Measurements from ENCODE around the gene FCAMR. TPM values are rescaled to one million over a fixed set of nuclear protein-coding genes. Genes with fewer than 3 reads are reported as not detected.

The FCAMR gene
- total and polyA plus RNA-seq, 2 donors (not counting 1 experiment from before 2014, with no cell fraction given), result not detected

DNA sequence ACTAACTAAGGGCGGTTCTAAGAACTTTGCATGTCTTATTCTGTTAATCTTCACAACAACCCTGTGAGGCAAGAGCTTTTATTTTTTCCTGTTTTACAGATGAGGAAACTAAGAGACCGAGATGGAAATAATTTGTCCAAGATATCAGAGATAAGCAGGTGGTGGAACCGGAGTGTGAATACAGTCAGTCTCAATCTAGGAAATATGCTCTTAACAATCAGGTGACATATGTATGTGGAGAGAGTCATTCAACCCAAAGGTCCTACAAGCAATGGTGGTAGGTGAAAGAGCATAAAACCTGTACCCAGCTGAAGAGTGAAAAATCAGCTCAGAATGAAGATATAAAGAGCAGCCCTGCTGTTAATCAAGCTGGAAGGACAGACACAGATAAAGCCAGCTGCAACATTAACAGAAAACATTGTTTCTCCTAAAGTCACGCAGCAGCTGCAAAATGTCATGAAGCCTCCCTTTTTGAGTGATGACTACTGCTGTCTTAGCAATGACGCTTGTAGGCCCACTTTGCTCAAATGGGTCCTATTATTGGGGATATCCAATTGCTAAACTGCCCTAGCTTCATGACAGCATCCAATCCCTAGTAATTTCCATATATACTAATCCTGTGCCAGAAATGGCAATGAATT, 30.5 kb upstream of the FCAMR start:
- no peaks in the 10 kb centered on the region for H3K9me3 Mint-ChIP-seq (ENCODE audit: insufficient read depth)
- CTCF ChIA-PET, result interaction anchor here (1.3 to 5.1 kb wide), 3 partner anchors 12 to 25 kb away, joined by 3 to 21 read pairs (median 10); no protein-coding TSS in a partner anchor
- no peak for TF ChIP-seq EZH2 (IDR thresholded peaks at IDR 0.05; ENCODE audit: borderline replicate concordance, insufficient read depth, low read depth, low read length, poor library complexity, severe bottlenecking)
- TF ChIP-seq, protein P1, sequence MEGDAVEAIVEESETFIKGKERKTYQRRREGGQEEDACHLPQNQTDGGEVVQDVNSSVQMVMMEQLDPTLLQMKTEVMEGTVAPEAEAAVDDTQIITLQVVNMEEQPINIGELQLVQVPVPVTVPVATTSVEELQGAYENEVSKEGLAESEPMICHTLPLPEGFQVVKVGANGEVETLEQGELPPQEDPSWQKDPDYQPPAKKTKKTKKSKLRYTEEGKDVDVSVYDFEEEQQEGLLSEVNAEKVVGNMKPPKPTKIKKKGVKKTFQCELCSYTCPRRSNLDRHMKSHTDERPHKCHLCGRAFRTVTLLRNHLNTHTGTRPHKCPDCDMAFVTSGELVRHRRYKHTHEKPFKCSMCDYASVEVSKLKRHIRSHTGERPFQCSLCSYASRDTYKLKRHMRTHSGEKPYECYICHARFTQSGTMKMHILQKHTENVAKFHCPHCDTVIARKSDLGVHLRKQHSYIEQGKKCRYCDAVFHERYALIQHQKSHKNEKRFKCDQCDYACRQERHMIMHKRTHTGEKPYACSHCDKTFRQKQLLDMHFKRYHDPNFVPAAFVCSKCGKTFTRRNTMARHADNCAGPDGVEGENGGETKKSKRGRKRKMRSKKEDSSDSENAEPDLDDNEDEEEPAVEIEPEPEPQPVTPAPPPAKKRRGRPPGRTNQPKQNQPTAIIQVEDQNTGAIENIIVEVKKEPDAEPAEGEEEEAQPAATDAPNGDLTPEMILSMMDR (IDR thresholded peaks at IDR 0.05), result no peak
- DNase-seq (no peak), ATAC-seq (ENCODE audit: low read depth) (no peak)
- no peak overlapping the region for H3K4me3 Mint-ChIP-seq
- H3K4me3 ChIP-seq (ENCODE audit: control extremely low read depth in 1 of 5, extremely low read depth in 1 of 5, insufficient read depth in 1 of 5, low read depth in 2 of 5, low read length in 4 of 5), result no peak overlapping the region
- POLR2A ChIA-PET, result no interaction called here
- no peaks in the 10 kb centered on the region for H3K9me3 ChIP-seq (ENCODE audit: control extremely low read depth in 1 of 3, control insufficient read depth in 2 of 3, insufficient read depth in 1 of 3, low read length in 2 of 3)
- no peaks in the 10 kb centered on the region for H3K36me3 ChIP-seq (replicated peaks in 1 of 2; ENCODE audit: control extremely low read depth in 1 of 2, control insufficient read depth in 1 of 2, extremely low read depth in 1 of 2, insufficient read depth in 2 of 2, low read length in 1 of 2)
- peaks cover 5% of the 10 kb centered on the region for H3K27me3 Mint-ChIP-seq
- H3K4me1 Mint-ChIP-seq, result peaks cover 2% of the 10 kb centered on the region
- no peaks in the 10 kb centered on the region for H4K20me1 ChIP-seq (ENCODE audit: control insufficient read depth, insufficient read depth, low read length, poor library complexity, severe bottlenecking)
- no peaks in the 10 kb centered on the region for H3K79me2 ChIP-seq (ENCODE audit: control insufficient read depth, insufficient read depth, low read length)
- H3K4me2 ChIP-seq (replicated peaks; ENCODE audit: low read depth, low read length, poor library complexity, severe bottlenecking), result no peak overlapping the region
- H3K9ac ChIP-seq (ENCODE audit: low read length), result no peak overlapping the region
- no peak overlapping the region for H2AFZ ChIP-seq (ENCODE audit: insufficient read depth, low read depth, low read length, poor library complexity, severe bottlenecking)
- peaks cover 0 to 3% (median 0%) of the 10 kb centered on the region in 4 experiments for H3K27me3 ChIP-seq (replicated peaks in 1 of 4; ENCODE audit: control extremely low read depth in 1 of 4, control insufficient read depth in 3 of 4, insufficient read depth in 4 of 4, low read length in 3 of 4)
- peaks cover 3 to 4% of the 10 kb centered on the region in 2 donors for H3K4me1 ChIP-seq (ENCODE audit: control insufficient read depth in 2 of 2, insufficient read depth in 2 of 2, low read length in 2 of 2)
- 55% methylated on average over 4 of the region's 5 CpGs for WGBS (ENCODE audit: insufficient coverage)
- no peak overlapping the region for H3K27ac Mint-ChIP-seq
- H3K27ac ChIP-seq (ENCODE audit: low read length in 2 of 2), result no peak overlapping the region
- intact Hi-C loops (cut with micrococcal nuclease), result no loop called here

DNA sequence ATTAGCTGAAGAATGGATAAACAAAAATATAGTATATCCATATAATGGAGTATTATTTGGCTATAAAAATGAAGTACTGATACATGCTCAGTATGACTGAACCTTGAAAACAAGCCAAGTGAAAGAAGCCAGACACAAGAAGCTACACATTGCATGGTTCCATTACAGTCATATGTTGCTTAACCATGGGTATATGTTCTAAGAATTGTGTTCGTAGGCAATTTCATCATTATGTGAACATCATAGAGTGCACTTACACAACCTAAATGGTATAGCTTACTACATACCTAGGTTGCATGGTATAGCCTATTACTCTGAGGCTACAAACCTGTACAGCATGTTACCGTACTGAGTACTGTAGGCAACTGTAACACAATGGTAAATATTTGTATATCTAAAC, 28.6 kb upstream of the FCAMR start:
- H3K9me3 Mint-ChIP-seq (ENCODE audit: insufficient read depth), result no peaks in the 10 kb centered on the region
- H3K27ac ChIP-seq (ENCODE audit: low read length in 2 of 2), result no peak overlapping the region
- DNase-seq (no peak), ATAC-seq (ENCODE audit: low read depth) (no peak)
- no CpG with 5 or more reads among the region's 2 CpGs for WGBS (ENCODE audit: insufficient coverage)
- ChIA-PET CTCF (interaction anchor here (1.4 to 1.6 kb wide), 3 partner anchors 8 to 86 kb away, joined by 3 to 7 read pairs (median 4); no protein-coding TSS in a partner anchor), POLR2A (interaction anchor here (0.6 kb wide), 1 partner anchor 1720 kb away, joined by 11 read pairs; no protein-coding TSS in a partner anchor)
- no peaks in the 10 kb centered on the region for H3K27me3 ChIP-seq (replicated peaks in 1 of 4; ENCODE audit: control extremely low read depth in 1 of 4, control insufficient read depth in 3 of 4, insufficient read depth in 4 of 4, low read length in 3 of 4)
- no peak overlapping the region for H2AFZ ChIP-seq (ENCODE audit: insufficient read depth, low read depth, low read length, poor library complexity, severe bottlenecking)
- no peak overlapping the region for H3K4me2 ChIP-seq (replicated peaks; ENCODE audit: low read depth, low read length, poor library complexity, severe bottlenecking)
- H3K4me3 Mint-ChIP-seq, result no peak overlapping the region
- TF ChIP-seq, protein P1 (IDR thresholded peaks at IDR 0.05), result no peak
- TF ChIP-seq EZH2 (IDR thresholded peaks at IDR 0.05; ENCODE audit: borderline replicate concordance, insufficient read depth, low read depth, low read length, poor library complexity, severe bottlenecking), result no peak
- H3K4me1 ChIP-seq (ENCODE audit: control insufficient read depth in 2 of 2, insufficient read depth in 2 of 2, low read length in 2 of 2), result no peaks in the 10 kb centered on the region
- H3K4me3 ChIP-seq (ENCODE audit: control extremely low read depth in 1 of 5, extremely low read depth in 1 of 5, insufficient read depth in 1 of 5, low read depth in 2 of 5, low read length in 4 of 5), result no peak overlapping the region
- no peak overlapping the region for H3K9ac ChIP-seq (ENCODE audit: low read length)
- intact Hi-C loops (cut with micrococcal nuclease), result no loop called here
- no peak overlapping the region for H3K27ac Mint-ChIP-seq
- no peaks in the 10 kb centered on the region for H3K4me1 Mint-ChIP-seq
- no peaks in the 10 kb centered on the region for H4K20me1 ChIP-seq (ENCODE audit: control insufficient read depth, insufficient read depth, low read length, poor library complexity, severe bottlenecking)
- H3K36me3 ChIP-seq (replicated peaks in 1 of 2; ENCODE audit: control extremely low read depth in 1 of 2, control insufficient read depth in 1 of 2, extremely low read depth in 1 of 2, insufficient read depth in 2 of 2, low read length in 1 of 2), result no peaks in the 10 kb centered on the region
- H3K27me3 Mint-ChIP-seq, result peaks cover 9% of the 10 kb centered on the region
- H3K9me3 ChIP-seq (ENCODE audit: control extremely low read depth in 1 of 3, control insufficient read depth in 2 of 3, insufficient read depth in 1 of 3, low read length in 2 of 3), result no peaks in the 10 kb centered on the region
- H3K79me2 ChIP-seq (ENCODE audit: control insufficient read depth, insufficient read depth, low read length), result no peaks in the 10 kb centered on the region
